ENCODE data around the gene TSPAN14. TPM values are rescaled to one million over a fixed set of nuclear protein-coding genes. Genes with fewer than 3 reads are reported as not detected.

TSPAN14 gene, protein sequence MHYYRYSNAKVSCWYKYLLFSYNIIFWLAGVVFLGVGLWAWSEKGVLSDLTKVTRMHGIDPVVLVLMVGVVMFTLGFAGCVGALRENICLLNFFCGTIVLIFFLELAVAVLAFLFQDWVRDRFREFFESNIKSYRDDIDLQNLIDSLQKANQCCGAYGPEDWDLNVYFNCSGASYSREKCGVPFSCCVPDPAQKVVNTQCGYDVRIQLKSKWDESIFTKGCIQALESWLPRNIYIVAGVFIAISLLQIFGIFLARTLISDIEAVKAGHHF
- 100 to 1,000 TPM; 103 to 168 (median 131) TPM for total RNA-seq

DNA sequence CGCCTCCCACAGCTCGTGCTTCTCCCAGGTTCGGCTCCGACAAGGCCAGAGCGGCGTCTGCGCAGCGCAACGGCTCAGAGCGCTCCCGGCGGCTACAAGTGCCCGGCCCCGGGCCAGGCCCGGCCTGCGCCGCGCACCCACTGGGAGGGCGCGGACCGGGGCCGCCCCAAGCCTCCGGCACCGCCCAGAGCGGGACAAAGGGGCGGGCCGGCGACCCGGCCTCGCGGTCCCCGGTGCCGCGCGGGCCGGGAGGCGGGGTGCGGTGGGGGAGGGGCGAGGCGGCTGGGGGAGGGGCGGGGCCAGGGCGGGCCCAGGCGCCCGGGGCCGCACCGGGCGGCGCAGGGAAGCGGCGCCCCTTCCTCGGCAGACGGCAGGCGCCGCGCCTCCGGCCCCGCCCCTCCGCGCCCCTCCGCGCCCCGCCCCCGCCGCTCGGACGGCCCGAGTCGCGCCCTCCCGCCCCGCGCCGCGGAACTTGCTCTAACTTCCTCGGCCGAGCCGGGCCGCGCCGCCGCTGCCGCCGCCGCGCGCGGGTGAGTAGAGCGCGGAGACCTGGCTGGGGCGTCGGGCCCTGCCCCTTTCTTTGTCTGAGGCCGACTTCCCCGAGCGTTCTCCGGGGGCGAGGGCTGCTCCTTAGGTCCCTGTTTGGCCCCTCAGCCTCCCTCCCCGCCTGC, at the start of gene TSPAN14:
Gene TSPAN14, plus strand, starts transcription at position 469 of the 671 bp plus-strand sequence. CDS start 34,924 bp downstream, outside the sequence.
- intact Hi-C loops (cut with DNase I; ENCODE audit: low total_unique reads): no loop called here
- TF ChIP-seq POLR2A (IDR thresholded peaks at IDR 0.05): no peak
- TF ChIP-seq, protein P1, sequence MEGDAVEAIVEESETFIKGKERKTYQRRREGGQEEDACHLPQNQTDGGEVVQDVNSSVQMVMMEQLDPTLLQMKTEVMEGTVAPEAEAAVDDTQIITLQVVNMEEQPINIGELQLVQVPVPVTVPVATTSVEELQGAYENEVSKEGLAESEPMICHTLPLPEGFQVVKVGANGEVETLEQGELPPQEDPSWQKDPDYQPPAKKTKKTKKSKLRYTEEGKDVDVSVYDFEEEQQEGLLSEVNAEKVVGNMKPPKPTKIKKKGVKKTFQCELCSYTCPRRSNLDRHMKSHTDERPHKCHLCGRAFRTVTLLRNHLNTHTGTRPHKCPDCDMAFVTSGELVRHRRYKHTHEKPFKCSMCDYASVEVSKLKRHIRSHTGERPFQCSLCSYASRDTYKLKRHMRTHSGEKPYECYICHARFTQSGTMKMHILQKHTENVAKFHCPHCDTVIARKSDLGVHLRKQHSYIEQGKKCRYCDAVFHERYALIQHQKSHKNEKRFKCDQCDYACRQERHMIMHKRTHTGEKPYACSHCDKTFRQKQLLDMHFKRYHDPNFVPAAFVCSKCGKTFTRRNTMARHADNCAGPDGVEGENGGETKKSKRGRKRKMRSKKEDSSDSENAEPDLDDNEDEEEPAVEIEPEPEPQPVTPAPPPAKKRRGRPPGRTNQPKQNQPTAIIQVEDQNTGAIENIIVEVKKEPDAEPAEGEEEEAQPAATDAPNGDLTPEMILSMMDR (IDR thresholded peaks at IDR 0.05): no peak
- DNase-seq (ENCODE audit: low spot score in 2 of 2): peak; percentile 75 to 96
- H3K4me3 ChIP-seq (ENCODE audit: low read depth, poor library complexity, severe bottlenecking): peak within 1 kb of the TSS; percentile 89
- 0% methylated on average over 10 to 44 of the region's 97 CpGs for WGBS, 2 donors

DNA sequence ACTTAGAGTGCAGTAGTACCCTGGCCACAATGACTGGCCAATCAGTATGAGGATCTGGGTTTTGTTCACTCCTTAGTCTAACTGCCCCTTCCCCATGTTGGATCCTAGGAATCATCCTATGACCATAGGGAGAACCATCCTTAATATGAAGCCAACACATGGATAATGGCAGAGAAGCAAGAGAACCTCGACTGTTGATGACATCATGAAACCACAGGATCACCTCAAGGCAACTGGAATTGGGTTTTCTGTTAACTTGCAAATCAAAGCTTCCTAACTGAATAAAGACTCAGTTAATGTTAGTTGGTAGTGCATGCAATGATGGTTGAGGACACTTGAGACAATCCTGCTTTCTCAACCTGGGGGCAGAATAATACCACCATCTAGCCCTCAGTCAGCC, 49.1 kb upstream of the TSPAN14 start:
- TF ChIP-seq, protein P1 (IDR thresholded peaks at IDR 0.05): no peak
- TF ChIP-seq POLR2A (IDR thresholded peaks at IDR 0.05): no peak
- intact Hi-C loops (cut with DNase I; ENCODE audit: low total_unique reads): no loop called here
- 68 to 71% methylated on average over 1 of the region's 1 CpG for WGBS, 2 donors
- H3K4me3 ChIP-seq (ENCODE audit: low read depth, poor library complexity, severe bottlenecking): no peak overlapping the region
- DNase-seq (ENCODE audit: low spot score in 2 of 2): peak in 1 of 2 donors; percentile 9

DNA sequence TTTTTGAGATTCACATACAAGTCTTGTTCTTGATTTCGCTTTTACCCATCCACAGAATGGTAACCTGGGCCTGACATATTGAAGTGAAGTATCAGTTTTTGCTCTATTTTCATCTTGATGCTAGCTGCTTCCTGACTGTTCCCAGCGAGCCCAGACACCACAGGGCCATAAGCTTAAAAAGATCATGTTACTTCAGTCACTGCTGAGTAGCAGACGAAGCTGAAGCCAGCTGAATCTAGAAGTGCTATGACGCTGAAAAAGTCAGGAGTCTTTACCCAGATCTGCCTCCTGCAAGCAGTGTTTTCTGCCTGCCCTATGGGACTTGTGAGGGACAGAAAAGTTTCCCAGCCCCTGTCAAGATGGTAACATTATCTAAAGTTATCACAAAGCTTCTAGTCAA, 48.5 kb upstream of the TSPAN14 start:
- intact Hi-C loops (cut with DNase I; ENCODE audit: low total_unique reads): no loop called here
- TF ChIP-seq POLR2A (IDR thresholded peaks at IDR 0.05): no peak
- TF ChIP-seq, protein P1 (IDR thresholded peaks at IDR 0.05): no peak
- DNase-seq (ENCODE audit: low spot score in 2 of 2): peak in 1 of 2 donors; percentile 50
- H3K4me3 ChIP-seq (ENCODE audit: low read depth, poor library complexity, severe bottlenecking): no peak overlapping the region
- WGBS, 2 donors: 40 to 51% methylated on average over 4 of the region's 4 CpGs

DNA sequence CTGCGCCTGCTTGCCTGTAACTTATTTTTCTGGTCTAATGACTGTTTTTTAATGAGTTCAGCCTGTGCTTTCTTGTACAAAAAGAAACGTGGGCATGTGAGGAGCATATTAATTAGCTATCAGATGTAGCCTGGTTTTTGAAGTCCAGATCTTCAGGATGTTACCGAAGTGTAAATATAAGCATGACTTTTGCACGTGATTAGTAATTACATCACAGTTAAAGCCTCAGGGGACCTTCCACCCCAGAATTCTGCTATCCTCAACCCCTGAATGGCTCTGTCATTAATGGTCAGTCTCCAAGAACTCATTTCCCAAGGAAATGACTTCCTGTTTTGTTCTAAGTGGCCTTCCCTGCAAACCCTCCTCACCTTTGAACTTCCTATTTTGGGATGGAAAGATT, 47.9 kb upstream of the TSPAN14 start:
- no peak for TF ChIP-seq POLR2A (IDR thresholded peaks at IDR 0.05)
- TF ChIP-seq, protein P1 (IDR thresholded peaks at IDR 0.05): no peak
- no peak overlapping the region for H3K4me3 ChIP-seq (ENCODE audit: low read depth, poor library complexity, severe bottlenecking)
- intact Hi-C loops (cut with DNase I; ENCODE audit: low total_unique reads): no loop called here
- peak in 1 of 2 donors; percentile 12 for DNase-seq (ENCODE audit: low spot score in 2 of 2)
- 22 to 32% methylated on average over 4 of the region's 4 CpGs for WGBS, 2 donors

DNA sequence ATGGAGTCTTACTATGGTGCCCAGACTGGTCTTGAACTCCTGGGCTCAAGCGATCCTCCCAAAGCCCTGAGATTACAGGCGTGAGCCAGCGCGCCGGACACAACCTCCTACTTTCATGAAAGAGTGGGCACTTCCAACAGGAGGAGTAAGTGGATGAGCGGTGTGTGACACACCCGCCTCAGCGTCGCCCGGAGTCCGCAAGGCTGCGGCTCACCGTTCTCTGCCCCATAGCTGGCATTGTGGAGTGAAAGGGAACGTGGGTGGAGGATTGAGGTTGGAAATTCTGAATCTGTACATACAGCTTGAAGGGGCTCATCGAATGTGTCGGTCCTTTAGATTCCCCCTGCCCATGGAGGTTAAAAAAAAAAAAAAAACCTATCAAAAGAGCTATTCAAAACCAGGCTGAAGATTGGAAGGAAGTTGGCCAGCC, 46.3 kb upstream of the TSPAN14 start:
- DNase-seq (ENCODE audit: low spot score in 2 of 2): peak in 1 of 2 donors; percentile 86
- 27 to 30% methylated on average over 16 of the region's 16 CpGs for WGBS, 2 donors
- peak overlapping the region; percentile 52 for H3K4me3 ChIP-seq (ENCODE audit: low read depth, poor library complexity, severe bottlenecking)
- TF ChIP-seq, protein P1 (IDR thresholded peaks at IDR 0.05): no peak
- TF ChIP-seq POLR2A (IDR thresholded peaks at IDR 0.05): no peak
- intact Hi-C loops (cut with DNase I; ENCODE audit: low total_unique reads): no loop called here

Data from lower leg skin (tissue), 4 donors.